ENCODE measurements around the gene ROBO1.

Gene ROBO1

DNA sequence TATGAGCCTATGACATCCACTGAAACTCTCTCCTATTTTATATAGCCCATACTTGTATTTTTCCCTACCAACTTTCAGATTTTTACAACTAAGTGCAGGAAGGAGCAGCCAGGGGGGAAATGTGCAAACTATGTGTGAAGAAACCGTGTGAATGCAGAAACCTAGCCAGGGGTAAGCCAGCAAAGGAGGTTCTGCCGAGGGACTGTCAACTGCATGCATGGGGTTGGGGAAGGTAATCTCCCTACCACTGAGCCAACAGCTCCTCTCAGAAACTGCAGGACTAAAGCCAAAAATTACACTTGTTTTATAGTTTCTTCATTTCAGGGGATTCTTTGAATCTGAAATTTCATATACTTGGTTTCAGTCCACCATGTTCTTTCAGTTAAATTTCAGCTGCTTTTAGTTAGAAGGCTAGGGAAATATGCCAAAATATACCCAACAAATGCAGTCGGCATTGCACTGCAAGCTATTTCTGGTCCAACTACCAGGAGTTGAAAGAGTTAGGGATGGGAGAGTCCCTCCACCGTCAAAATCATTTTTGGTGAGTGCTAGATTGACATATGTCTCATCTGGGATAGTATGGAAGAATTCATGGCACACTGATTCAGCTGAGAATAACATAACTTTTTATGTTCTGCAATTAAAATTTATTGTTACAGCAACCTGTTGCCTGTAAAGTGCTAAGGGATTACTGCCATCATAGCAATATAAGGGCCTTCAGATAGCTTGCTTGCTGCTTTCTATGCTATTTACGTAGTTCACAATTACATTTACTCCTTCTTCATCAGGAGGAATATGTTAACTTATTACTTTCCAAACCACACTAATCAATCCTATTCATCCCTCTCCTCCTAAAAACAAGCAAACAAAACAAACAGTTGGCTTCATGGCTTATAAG, 904.2 kb downstream of the ROBO1 start:
- no peak for DNase-seq

DNA sequence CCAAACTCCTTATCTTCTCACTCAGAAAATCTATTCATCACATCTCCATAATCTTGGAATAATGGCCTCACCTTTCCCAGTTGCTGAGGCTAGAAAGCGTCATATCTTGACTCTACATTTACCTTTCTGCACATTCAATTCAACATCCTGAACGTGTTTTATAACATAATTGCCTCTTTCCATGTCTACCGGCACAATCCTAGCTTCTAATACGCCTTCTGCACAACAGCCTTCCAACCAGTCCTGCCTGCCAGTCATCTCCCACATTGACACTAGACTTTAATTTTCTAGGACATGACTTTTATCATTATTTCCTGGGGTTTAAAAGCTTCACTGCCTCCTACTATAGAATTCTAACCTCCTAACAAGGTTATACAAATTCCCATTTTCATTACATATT, 906.6 kb downstream of the ROBO1 start:
- DNase-seq, result no peak

DNA sequence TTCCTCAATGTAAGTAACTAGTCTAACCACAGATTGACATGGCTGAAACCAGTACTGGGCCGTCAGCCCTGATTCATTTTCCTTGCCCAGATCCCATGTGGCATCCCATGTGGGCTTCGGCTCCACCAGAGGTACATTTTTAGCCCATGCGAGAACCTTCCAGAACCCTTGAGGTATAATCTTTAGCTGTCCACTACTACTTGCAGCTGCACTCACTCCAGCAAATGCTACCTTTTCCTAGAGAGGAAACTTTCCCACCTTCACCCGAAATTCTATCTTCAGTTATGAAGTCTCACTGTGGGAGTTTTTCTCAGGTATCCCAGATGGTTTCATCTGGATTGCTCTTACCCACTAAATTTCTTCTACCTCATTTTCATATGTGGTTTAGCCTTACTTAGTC, 907.2 kb downstream of the ROBO1 start:
- no peak for DNase-seq

- no peak for DNase-seq
These were observed 908.9 kb downstream of the ROBO1 start for GRCh38 chr3:78858910-78859309.

DNA sequence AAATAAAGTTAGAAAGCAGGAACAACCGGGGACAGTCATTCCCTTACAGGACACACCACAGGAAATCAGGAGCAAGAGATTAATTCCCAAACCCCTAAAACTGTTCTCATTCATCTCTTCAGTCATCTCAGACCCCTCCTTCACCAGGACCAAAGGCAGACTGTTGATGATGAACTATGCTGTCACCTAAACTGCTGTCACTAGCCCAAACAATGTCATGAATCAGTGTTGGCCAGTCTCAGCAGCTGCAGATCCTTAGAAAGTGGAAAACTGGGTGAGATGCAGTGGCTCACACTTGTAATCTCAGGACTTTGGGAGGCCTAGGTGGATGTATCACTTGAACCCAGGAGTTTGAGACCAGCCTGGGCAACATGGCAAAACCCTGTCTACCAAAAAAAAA, 909.6 kb downstream of the ROBO1 start:
- no peak for DNase-seq

DNA sequence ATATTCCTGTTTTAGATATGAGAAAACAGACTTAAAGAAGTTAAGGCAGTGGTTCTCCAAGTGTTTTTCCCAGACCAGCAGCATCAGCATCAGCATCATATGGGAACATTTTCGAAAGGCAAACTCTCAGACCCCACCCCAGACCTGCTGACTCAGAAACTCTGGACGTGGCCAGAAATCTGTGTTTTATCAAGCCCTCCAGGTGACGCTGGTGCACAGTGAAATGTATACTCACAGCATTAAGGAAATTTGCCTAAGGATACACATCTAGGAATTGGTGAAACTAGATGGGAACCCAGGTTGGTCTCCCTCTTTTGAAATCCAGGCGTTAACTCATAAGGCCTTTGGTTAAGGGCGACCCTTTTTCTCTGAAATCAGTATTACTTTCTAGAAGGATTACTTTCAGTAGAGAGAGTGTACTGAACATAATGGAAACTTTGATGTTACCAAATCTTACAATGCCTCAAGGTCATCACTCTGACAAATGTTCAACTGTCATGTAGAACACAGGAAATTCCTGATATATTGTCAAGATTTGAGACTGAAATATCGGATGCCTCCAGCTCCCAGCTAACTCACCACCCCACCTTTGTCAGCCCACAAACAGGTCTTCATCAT, 910.2 kb downstream of the ROBO1 start:
- no peak for DNase-seq

DNA sequence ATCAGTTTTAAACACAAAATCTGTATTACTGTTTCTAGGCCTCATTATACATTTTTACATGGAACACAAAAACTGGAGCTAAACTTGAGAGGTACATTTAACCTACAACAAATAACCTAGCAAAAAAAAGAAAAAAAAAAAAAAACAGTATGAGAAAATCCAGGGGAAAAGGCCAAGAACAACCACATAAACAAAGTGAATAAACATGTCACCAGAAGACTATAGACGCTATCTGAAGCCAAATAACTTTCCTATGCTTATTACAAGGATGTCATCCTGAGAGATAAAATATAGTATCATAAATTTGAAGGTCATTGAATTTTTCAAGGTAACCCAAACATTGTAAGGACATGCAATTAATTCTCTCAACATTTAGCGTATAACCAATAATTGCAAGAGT, 911.6 kb downstream of the ROBO1 start:
- no peak for DNase-seq

- DNase-seq, result no peak
These were observed 912.6 kb downstream of the ROBO1 start for GRCh38 chr3:78855190-78855589.

- no peak for DNase-seq
These were observed 919.2 kb downstream of the ROBO1 start for GRCh38 chr3:78848392-78849288.

DNA sequence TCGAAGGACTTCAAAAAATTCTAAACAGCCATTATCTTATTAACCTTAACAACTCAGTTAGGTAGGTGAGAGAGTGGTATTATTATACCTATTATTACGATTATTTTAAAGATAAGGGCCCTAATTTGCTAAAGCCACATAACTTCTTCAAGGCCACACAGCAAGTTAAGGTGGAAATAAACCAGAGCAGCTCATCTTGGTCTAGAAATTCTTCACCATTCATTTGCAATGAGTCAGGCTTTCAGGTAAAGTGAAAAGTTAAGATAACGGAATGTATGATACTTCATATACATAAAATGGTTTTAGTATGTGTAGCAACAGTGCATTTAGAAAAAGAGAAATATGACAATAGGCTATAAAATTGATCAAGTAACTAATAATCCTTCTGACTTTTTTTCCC, 920.2 kb downstream of the ROBO1 start:
- DNase-seq, result no peak

DNA sequence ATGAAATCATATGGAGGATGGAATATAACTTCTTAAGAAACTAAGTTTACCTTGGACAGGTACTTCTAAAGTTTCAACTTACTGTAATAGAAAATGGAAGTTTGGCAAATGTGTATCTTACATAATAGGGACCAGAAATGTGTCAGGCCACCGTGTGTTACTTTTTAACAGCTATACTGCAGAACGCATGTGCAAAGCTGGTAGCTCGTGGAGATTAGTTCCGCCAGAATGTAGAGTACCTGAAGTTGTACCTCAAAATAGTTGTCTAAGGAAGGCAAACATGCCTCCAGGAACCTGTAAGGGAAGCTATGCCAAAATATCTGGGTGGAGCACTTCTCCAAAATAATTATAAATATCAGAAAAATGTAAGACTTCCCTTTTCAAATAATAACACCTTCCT, 920.6 kb downstream of the ROBO1 start:
- no peak for DNase-seq

DNA sequence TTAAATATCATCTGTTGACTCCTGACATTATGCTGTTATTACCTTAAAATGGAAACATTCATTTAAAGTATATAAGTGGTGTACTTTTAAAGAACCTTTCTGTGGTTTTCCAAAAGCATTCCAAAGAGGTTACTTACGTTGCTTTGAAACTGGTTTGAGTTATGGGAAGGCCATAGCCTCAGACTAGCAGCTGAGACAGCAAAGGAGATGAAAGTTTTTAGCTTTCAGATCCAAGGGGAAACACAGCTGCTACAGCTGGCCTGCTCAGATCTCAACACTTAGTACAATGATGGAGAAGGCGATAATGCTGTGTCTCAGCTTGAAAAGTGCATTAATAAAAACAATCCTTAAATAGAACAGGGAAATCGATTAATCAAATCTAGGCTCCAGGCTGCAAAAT, 921.1 kb downstream of the ROBO1 start:
- no peak for DNase-seq

DNA sequence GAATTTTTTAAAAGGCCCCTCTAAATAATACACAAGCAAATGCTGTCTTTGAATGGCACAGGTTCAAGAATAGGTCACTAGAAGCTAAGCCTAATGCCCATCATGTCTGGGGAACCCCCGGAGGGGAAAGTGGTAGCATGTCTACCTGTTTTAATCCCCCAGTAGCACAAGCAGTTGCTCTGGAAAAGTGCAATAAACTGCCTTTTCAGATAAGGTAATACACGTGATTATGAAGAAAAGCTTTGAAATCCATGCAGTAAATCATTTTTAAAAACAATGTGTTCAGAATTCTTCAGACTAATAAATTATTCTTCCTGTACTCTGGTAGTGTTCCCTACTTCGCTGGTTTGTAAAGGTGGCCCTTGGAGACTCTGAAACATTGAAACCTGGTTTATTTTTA, 922.2 kb downstream of the ROBO1 start:
- no peak for DNase-seq

DNA sequence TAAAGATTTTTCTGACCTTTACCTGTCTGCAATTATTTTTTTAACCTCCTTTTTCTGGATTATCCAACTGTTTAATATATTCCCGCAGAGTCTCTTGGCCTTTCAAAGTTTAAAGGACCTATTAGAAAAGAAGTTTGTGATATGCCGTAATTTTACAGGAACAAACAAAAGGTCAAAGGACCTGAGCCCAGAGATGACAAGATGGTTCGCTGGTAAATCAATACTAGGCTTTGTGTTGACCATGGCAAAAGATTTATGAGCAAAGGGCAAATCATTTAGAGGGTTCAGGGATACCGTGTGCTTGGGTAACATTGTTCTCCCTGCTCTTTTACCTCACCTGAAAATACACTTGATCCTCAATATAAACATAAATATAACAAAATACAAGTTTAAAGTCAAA, 923.5 kb downstream of the ROBO1 start:
- DNase-seq, result no peak

GRCh38 chr3:78839693-78840092, 928.1 kb downstream of the ROBO1 start:
- no peak for DNase-seq

GRCh38 chr3:78838362-78838761, 929.4 kb downstream of the ROBO1 start:
- DNase-seq, result no peak

DNA sequence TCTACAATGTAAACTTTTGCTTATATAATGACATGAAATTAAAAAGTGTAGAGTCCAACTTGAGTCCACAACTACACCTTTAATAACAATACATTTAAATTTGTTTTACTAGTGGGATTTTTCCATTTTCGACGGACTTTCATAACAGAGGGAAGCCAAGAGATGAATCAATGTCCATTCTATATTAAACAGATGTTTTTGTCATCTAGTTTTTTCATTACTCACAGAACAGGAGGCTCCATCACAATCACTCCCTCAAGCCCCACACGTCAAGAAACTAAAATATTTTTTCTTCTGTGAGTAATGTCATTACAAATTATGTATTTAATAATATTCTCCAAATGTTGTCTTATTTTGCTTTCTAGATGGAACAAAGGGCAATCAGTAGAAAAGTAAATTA, 932.9 kb downstream of the ROBO1 start:
- no peak for DNase-seq

GRCh38 chr3:78832785-78833204, 935.0 kb downstream of the ROBO1 start:
- no peak for DNase-seq

DNA sequence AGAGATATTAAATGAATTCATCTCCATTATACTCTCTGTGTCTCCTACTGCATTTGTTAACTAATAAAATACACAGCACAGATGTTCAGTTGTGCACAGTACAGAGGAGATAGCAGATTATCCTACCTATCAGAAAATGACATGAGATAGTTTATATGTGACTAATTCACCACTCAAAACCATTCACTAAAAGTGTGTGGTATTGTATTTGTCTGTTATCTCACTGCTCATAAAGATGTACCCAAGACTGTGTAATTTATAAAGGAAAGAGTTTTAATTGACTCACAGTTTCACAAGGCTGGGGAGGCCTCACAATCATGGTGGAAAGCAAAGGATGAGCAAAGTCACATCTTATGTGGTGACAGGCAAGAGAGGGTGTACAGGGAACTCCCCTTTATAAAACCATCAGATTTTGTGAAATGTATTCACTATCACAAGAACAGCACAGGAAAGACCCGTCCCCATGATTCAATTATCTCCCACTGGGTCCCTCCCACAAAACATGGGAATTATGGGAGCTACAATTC, 936.3 kb downstream of the ROBO1 start:
- no peak for DNase-seq

GRCh38 chr3:78830470-78830869, 937.3 kb downstream of the ROBO1 start:
- no peak for DNase-seq

DNA sequence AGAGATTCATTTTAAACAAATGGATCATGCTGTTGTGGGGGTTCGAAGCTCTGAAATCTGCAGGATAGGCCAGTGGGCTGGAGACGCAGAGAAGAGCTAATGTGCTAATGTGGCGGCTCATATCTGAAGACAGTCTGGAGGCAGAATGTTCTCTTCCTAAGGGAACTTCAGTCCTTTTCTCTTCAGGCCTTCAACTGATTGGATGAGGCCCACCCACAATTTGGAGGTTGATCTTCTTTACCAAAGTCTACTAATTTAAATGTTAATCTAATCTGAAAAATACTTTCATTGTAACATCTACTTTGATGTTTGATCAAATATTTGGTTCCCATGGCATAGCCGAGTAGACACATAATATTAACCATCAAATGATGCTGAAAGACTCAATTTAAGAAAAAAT, 940.2 kb downstream of the ROBO1 start:
- DNase-seq, result no peak

DNA sequence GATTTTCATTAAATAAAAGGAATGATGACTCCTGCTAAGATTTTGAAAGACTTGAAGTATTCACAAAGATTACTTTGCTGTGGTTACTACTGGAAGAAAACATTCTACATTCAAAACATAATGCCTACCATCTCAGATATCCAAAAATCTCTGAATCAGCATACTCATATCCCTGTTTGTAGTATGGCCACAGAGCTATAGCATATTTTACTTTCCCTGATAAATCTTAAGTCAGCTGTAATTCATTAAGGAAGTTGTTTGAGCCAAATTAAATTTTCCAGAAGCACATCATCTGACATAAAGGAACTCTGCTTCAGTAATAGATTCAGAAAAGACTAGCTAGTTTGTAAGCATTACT, 942.0 kb downstream of the ROBO1 start:
- no peak for DNase-seq

DNA sequence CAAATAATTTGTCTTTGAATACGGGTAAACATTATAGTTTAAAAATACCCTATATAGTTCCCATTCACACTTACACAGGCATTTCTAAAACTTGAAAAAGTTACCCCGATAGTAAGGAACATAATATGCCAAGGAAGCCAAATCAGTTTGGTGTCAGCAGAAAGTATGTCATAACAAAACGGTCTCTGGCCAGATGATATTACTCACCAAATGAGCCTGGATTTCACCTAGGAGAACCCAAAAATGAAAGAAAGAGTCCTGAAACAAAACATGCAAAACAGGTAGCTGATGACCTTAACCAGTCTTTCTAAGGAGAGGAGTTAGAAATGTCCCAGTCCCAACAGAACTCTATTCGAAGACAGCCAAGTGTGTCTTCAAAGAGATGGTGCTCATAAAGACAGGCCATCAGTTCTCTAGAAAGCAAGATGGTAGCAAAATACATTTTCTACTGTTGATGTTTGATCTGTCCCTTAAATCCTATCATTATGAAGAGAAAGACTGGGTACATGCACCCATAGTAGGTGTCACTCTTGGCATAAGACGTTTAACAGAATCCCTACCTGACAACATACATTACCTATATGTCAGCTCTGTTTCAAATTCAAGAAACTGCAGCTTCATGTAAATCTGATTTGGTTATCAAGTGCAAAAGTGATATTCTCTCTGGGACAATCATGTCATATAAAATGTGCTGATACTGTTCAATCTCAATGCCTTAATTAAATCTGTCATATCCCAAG, 942.5 kb downstream of the ROBO1 start:
- DNase-seq, result no peak
